ENCODE results near the gene GOLIM4.
A peak's percentile ranks its signal among the peaks of the same experiment; 100 is the strongest.
"Not testable (repeated sequence)": the region's sequence is repeated elsewhere in the genome, so short reads cannot be mapped to it uniquely, and the experiment has no call there.

The GOLIM4 gene

GRCh38 chr3:168077091-168077490 is 18.6 kb downstream of the GOLIM4 start:
- no peak overlapping the region for H3K4me3 Mint-ChIP-seq
- H3K9me3 Mint-ChIP-seq: no peaks in the 10 kb centered on the region
- intact Hi-C loops (cut with micrococcal nuclease): no loop called here
- H3K4me1 Mint-ChIP-seq (ENCODE audit: low read depth): peaks cover 20% of the 10 kb centered on the region
- H3K27me3 Mint-ChIP-seq: no peaks in the 10 kb centered on the region
- H3K27ac Mint-ChIP-seq: no peak overlapping the region
- H3K36me3 Mint-ChIP-seq (ENCODE audit: low read depth): no peaks in the 10 kb centered on the region

- peak overlapping the region; percentile 74 for H3K27ac Mint-ChIP-seq
- no peak overlapping the region for H3K4me3 Mint-ChIP-seq
- H3K4me1 Mint-ChIP-seq (ENCODE audit: low read depth): peaks cover 13% of the 10 kb centered on the region
- intact Hi-C loops (cut with micrococcal nuclease): no loop called here
- no peaks in the 10 kb centered on the region for H3K36me3 Mint-ChIP-seq (ENCODE audit: low read depth)
- no peaks in the 10 kb centered on the region for H3K9me3 Mint-ChIP-seq
- H3K27me3 Mint-ChIP-seq: no peaks in the 10 kb centered on the region
Observed at GRCh38 chr3:168073842-168074605, 21.7 kb downstream of the GOLIM4 start.

DNA sequence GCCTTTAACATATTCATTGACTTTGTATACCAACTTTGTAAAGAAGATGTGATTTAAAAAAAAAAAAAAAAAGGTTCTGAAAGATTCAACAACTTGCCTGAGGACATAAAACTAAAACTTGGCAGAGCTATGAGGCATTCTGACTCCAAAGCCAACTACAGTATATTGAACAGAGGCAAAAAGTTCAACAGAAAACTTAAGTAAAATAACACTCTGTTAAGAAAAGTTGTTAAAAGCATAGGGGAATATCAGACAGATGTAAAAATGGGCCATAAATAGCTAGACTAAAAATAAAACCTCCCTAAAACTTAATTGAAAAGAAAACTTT is 23.4 kb downstream of the GOLIM4 start:
- Mint-ChIP-seq H3K4me3 (no peak overlapping the region), H3K4me1 (ENCODE audit: low read depth) (peaks cover 13% of the 10 kb centered on the region), H3K9me3 (no peaks in the 10 kb centered on the region), H3K36me3 (ENCODE audit: low read depth) (no peaks in the 10 kb centered on the region), H3K27ac (no peak overlapping the region), H3K27me3 (no peaks in the 10 kb centered on the region)
- intact Hi-C loops (cut with micrococcal nuclease): no loop called here

DNA sequence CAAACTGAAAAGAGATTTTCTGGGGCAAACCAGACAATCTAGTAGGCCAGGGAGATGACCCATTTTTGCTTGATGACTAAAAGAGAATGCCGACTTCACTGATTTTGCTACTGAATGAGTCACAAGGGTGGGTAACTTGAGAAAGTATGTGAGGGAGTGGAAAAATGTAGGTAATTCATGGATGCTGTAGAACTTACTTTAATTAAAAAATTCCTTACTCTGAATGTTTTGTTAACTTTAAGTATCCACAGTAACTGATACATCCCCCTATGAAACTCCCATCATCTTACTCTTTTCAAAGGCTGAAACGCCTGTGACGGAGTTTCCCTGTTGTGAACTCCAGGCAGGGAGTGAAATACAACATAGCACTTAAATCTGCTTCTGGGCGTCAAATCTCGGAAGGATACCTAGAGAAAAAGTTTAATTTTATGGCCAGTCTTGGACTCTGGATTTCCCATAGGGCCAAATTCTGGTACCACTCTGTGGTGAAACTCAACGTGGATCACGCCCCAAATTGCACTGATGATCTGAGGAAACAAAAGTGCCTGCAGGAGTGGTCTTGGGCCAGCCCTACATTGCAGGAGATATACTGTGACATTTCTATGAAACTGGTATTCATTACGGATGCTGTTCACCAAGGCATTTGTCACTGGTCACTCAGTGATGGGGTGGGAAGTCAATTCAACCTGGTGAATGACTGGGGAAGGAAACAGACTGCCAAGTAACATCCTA is 24.0 kb downstream of the GOLIM4 start:
- Mint-ChIP-seq H3K36me3 (ENCODE audit: low read depth) (no peaks in the 10 kb centered on the region), H3K9me3 (no peaks in the 10 kb centered on the region), H3K4me3 (no peak overlapping the region), H3K27me3 (no peaks in the 10 kb centered on the region), H3K4me1 (ENCODE audit: low read depth) (peaks cover 13% of the 10 kb centered on the region), H3K27ac (no peak overlapping the region)
- intact Hi-C loops (cut with micrococcal nuclease): no loop called here

DNA sequence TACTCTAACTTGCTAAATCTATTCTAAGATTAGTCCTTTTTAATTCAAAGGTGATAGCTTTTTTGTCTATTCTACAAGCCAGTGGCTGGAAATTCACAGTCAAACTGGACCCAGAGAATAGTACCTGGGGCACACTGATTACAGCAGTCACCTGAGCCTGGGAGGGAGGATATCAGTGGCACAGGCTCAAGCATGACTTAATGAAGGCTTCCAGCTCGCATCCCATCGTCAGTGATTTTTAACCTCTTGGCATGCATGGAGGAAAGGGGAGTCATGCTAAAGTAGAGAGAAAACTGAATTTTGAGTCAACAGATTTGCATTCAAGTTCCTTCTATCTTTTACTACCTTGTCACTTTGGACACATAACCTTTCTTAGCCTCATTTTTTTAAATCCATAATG is 24.8 kb downstream of the GOLIM4 start:
- no peak overlapping the region for H3K4me3 Mint-ChIP-seq
- intact Hi-C loops (cut with micrococcal nuclease): no loop called here
- no peak overlapping the region for H3K27ac Mint-ChIP-seq
- H3K4me1 Mint-ChIP-seq (ENCODE audit: low read depth): peaks cover 15% of the 10 kb centered on the region
- no peaks in the 10 kb centered on the region for H3K27me3 Mint-ChIP-seq
- no peaks in the 10 kb centered on the region for H3K36me3 Mint-ChIP-seq (ENCODE audit: low read depth)
- H3K9me3 Mint-ChIP-seq: no peaks in the 10 kb centered on the region

- intact Hi-C loops (cut with micrococcal nuclease): no loop called here
- Mint-ChIP-seq H3K4me3 (no peak overlapping the region), H3K4me1 (ENCODE audit: low read depth) (peaks cover 8% of the 10 kb centered on the region), H3K36me3 (ENCODE audit: low read depth) (no peaks in the 10 kb centered on the region), H3K27ac (no peak overlapping the region), H3K9me3 (no peaks in the 10 kb centered on the region), H3K27me3 (no peaks in the 10 kb centered on the region)
Observed at GRCh38 chr3:168068346-168068745, 27.4 kb downstream of the GOLIM4 start.

DNA sequence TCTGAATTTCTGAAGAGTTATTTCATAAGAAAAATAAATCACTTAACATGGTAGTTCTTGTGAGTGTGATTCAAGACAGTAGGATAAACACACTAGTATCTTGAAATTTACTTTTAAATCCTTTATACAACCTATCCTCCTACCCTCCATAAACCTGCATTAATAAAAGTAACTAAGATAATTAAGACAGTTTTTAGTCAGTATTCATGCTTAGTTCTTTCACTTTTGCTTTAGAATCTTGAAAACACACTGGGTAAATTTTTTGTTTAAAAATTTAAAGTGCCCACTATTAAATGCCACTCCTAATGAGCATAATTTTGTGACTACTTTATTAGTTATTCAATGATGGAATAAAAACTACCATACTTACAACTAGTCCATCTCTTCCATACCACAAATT is 28.8 kb downstream of the GOLIM4 start:
- no peak overlapping the region for H3K4me3 Mint-ChIP-seq
- intact Hi-C loops (cut with micrococcal nuclease): no loop called here
- no peaks in the 10 kb centered on the region for H3K27me3 Mint-ChIP-seq
- no peaks in the 10 kb centered on the region for H3K9me3 Mint-ChIP-seq
- H3K4me1 Mint-ChIP-seq (ENCODE audit: low read depth): peaks cover 13% of the 10 kb centered on the region
- no peaks in the 10 kb centered on the region for H3K36me3 Mint-ChIP-seq (ENCODE audit: low read depth)
- no peak overlapping the region for H3K27ac Mint-ChIP-seq

GRCh38 chr3:168065569-168065968 is 30.2 kb downstream of the GOLIM4 start:
- Mint-ChIP-seq H3K9me3 (no peaks in the 10 kb centered on the region), H3K27me3 (no peaks in the 10 kb centered on the region), H3K27ac (no peak overlapping the region), H3K36me3 (ENCODE audit: low read depth) (no peaks in the 10 kb centered on the region), H3K4me1 (ENCODE audit: low read depth) (peaks cover 13% of the 10 kb centered on the region), H3K4me3 (no peak overlapping the region)
- intact Hi-C loops (cut with micrococcal nuclease): no loop called here

GRCh38 chr3:168063122-168063521 is 32.6 kb downstream of the GOLIM4 start:
- no peak overlapping the region for H3K4me3 Mint-ChIP-seq
- H3K27ac Mint-ChIP-seq: no peak overlapping the region
- peaks cover 13% of the 10 kb centered on the region for H3K4me1 Mint-ChIP-seq (ENCODE audit: low read depth)
- no peaks in the 10 kb centered on the region for H3K27me3 Mint-ChIP-seq
- intact Hi-C loops (cut with micrococcal nuclease): no loop called here
- no peaks in the 10 kb centered on the region for H3K36me3 Mint-ChIP-seq (ENCODE audit: low read depth)
- no peaks in the 10 kb centered on the region for H3K9me3 Mint-ChIP-seq

GRCh38 chr3:168062679-168063078 is 33.0 kb downstream of the GOLIM4 start:
- H3K4me3 Mint-ChIP-seq: no peak overlapping the region
- H3K9me3 Mint-ChIP-seq: peaks cover 4% of the 10 kb centered on the region
- H3K27me3 Mint-ChIP-seq: no peaks in the 10 kb centered on the region
- H3K27ac Mint-ChIP-seq: no peak overlapping the region
- H3K36me3 Mint-ChIP-seq (ENCODE audit: low read depth): no peaks in the 10 kb centered on the region
- peaks cover 13% of the 10 kb centered on the region for H3K4me1 Mint-ChIP-seq (ENCODE audit: low read depth)
- intact Hi-C loops (cut with micrococcal nuclease): no loop called here

DNA sequence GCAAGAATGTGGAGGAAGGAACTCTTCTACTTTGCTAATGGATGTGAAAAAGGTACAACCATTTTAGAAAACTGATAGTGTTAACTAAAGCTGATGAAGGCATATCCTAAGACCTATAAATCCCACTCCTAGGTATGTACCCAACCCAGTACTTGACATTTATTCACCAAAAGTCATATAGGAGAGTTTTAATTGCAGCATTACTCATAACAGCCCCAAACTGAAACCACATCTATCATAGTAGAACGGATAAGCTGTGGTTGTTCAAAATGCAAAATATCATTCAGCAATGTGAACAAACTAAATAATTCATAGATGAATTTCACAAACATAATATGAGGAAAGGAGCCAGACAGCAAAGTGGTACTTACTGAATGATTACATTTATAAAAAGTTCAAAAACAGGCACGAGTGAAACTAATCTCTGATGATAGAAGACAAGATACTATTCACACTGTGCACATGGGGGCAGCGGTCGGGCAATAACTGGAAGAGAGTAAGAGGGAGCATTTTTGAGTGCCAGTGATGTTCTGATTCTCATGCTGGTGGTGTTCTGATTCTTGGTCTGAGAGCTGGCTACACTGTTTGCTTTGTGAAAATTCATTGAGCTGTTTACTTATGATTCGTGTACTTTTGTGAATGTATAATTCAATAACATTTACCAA is 34.3 kb downstream of the GOLIM4 start:
- Mint-ChIP-seq H3K36me3 (ENCODE audit: low read depth) (peaks cover 5% of the 10 kb centered on the region), H3K27ac (no peak overlapping the region), H3K27me3 (no peaks in the 10 kb centered on the region), H3K4me3 (no peak overlapping the region), H3K4me1 (ENCODE audit: low read depth) (peaks cover 13% of the 10 kb centered on the region), H3K9me3 (peaks cover 14% of the 10 kb centered on the region)
- intact Hi-C loops (cut with micrococcal nuclease): no loop called here

GRCh38 chr3:168060317-168060716 is 35.4 kb downstream of the GOLIM4 start:
- Mint-ChIP-seq H3K9me3 (peaks cover 25% of the 10 kb centered on the region), H3K4me1 (ENCODE audit: low read depth) (peaks cover 5% of the 10 kb centered on the region), H3K4me3 (no peak overlapping the region), H3K27me3 (no peaks in the 10 kb centered on the region), H3K36me3 (ENCODE audit: low read depth) (peaks cover 17% of the 10 kb centered on the region), H3K27ac (no peak overlapping the region)
- intact Hi-C loops (cut with micrococcal nuclease): no loop called here

DNA sequence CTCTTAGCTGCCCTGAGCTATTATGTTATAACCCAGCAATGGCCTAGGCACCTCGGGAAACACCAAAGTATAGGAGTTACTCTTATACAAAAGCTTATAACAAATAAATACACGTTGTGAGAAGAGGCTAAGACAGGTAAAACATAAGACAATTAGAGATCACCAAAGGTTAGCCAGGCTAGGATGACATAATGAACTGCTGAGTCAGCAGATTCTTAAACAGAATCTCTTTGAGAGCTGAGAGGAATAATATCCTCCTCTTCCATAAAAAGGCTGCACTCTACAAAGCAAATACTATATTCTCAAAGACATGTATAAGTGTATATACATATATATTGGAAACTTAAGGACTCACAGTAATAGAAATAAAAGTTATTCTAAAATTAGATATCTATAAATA is 37.2 kb downstream of the GOLIM4 start:
- H3K9me3 Mint-ChIP-seq: peaks cover 40% of the 10 kb centered on the region
- H3K36me3 Mint-ChIP-seq (ENCODE audit: low read depth): peaks cover 31% of the 10 kb centered on the region
- H3K27ac Mint-ChIP-seq: no peak overlapping the region
- no peaks in the 10 kb centered on the region for H3K27me3 Mint-ChIP-seq
- intact Hi-C loops (cut with micrococcal nuclease): no loop called here
- peaks cover 11% of the 10 kb centered on the region for H3K4me1 Mint-ChIP-seq (ENCODE audit: low read depth)
- no peak overlapping the region for H3K4me3 Mint-ChIP-seq

DNA sequence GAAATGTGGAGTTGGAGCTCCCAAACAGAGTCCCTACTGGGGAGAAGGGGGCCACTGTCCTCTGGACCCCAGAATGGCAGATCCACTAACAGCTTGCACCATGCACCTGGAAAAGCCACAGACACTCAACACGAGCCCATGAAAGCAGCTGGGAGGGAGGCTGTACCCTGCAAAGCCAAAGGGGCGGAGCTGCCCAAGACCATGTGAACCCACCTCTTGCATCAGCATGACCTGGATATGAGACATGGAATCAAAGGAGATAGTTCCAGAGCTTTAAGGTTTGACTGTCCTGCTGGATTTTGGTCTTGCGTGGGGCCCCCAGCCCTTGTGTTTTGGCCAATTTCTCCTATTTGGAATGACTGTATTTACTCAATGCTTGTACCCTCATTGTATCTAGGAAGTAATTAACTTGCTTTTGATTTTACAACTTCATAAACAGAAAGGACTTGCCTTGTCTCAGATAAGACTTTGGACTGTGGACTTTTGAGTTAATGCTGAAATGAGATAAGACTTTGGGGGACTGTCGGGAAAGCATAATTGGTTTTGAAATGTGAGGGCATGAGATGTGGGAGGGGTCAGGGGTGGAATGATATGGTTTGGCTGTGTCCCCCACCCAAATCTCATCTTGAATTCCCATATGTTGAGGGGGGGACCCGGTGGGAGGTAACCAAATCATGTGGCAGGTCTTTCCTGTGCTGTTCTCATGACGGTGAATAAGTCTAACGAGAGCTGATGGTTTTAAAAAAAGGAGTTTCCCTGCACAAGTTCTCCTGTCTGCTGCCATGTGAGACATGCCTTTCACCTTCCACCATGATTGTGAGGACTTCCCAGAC is 39.1 kb downstream of the GOLIM4 start:
- H3K27me3 Mint-ChIP-seq; H3K27ac Mint-ChIP-seq; H3K4me3 Mint-ChIP-seq; intact Hi-C loops (cut with micrococcal nuclease): not testable (repeated sequence)
- Mint-ChIP-seq H3K4me1 (ENCODE audit: low read depth) (peaks cover 10% of the 10 kb centered on the region), H3K36me3 (ENCODE audit: low read depth) (peaks cover 31% of the 10 kb centered on the region), H3K9me3 (peaks cover 40% of the 10 kb centered on the region)

Data from dendritic cell treated with granulocyte-macrophage colony-stimulating factor and Interleukin-4, amounts not matched to agents 40 ng/mL and 50 ng/mL, for 4 days (primary cell).